GM23338 (cell line): ENCODE measurements around the gene DOCK10. TPM values are rescaled to one million over a fixed set of nuclear protein-coding genes. Genes with fewer than 3 reads are reported as not detected.

Experiments
- ATAC-seq: fragments of 200-7000 bp; cut with Tn5 transposase; 3 replicates; pipeline ENCODE4 v1.9.1; 2020
- DNase-seq: peaks from one replicate; pipeline ENCODE4 v3.0.0-alpha.2; 2015; ENCODE audit warnings: low spot score
- H2AFZ ChIP-seq: fragments of 200-600 bp; sonication (generic); 2 replicates; pipeline ENCODE4 v1.8.0; 2016; ENCODE audit warnings: antibody characterized with exemption, mild to moderate bottlenecking, moderate library complexity
- H3F3A ChIP-seq: fragments of 200-600 bp; sonication (generic); replicated peaks from 2 replicates; pipeline ENCODE4 v1.8.0; 2017; ENCODE audit warnings: antibody characterized with exemption, mixed run types, low read depth
- H3K27ac ChIP-seq: fragments of 200-600 bp; sonication (generic); 2 replicates; pipeline ENCODE4 v1.6.1; 2016; ENCODE audit warnings: low read depth
- H3K27me3 ChIP-seq: fragments of 200-600 bp; sonication (generic); 2 replicates; pipeline ENCODE4 v1.8.0; 2016; ENCODE audit warnings: mild to moderate bottlenecking, mixed run types, moderate library complexity; ENCODE audit not compliant: insufficient read depth
- H3K36me3 ChIP-seq: fragments of 200-600 bp; sonication (generic); 2 replicates; pipeline ENCODE4 v1.8.0; 2016; ENCODE audit warnings: mild to moderate bottlenecking; ENCODE audit not compliant: insufficient read depth
- H3K4me1 ChIP-seq: fragments of 200-600 bp; sonication (generic); 2 replicates; pipeline ENCODE4 v1.8.0; 2016; ENCODE audit warnings: mild to moderate bottlenecking, moderate library complexity; ENCODE audit not compliant: insufficient read depth
- H3K4me2 ChIP-seq: fragments of 200-600 bp; sonication (generic); 2 replicates; pipeline ENCODE4 v1.7.1; 2017; ENCODE audit warnings: mixed run types
- H3K4me3 ChIP-seq: fragments of 200-600 bp; sonication (generic); 2 replicates; pipeline ENCODE4 v1.6.1; 2016; ENCODE audit warnings: mixed run types
- H3K79me2 ChIP-seq: fragments of 200-600 bp; sonication (generic); replicated peaks from 2 replicates; pipeline ENCODE4 v1.8.0; 2017; ENCODE audit warnings: mild to moderate bottlenecking; ENCODE audit not compliant: insufficient read depth
- H3K9me2 ChIP-seq: fragments of 200-600 bp; sonication (generic); 2 replicates; pipeline ENCODE4 v1.8.0; 2017; ENCODE audit not compliant: insufficient read depth
- H4K20me1 ChIP-seq: fragments of 200-600 bp; sonication (generic); replicated peaks from 2 replicates; pipeline ENCODE4 v1.8.0; 2017; ENCODE audit warnings: mild to moderate bottlenecking; ENCODE audit not compliant: insufficient read depth
- H3K27ac Mint-ChIP-seq: 2 replicates; pipeline ENCODE4 v1.8.0; 2020; ENCODE audit warnings: inconsistent platforms, mild to moderate bottlenecking, moderate library complexity, mixed read lengths
- H3K27me3 Mint-ChIP-seq: 3 replicates; pipeline ENCODE4 v1.8.0; 2022; ENCODE audit warnings: low read depth, mild to moderate bottlenecking, moderate library complexity, mixed read lengths, inconsistent platforms; ENCODE audit not compliant: insufficient read depth, poor library complexity
- H3K36me3 Mint-ChIP-seq: 3 replicates; pipeline ENCODE4 v1.8.0; 2021; ENCODE audit warnings: low read depth, mild to moderate bottlenecking, inconsistent platforms, moderate library complexity, mixed read lengths
- H3K4me1 Mint-ChIP-seq: 3 replicates; pipeline ENCODE4 v1.8.0; 2020; ENCODE audit warnings: mild to moderate bottlenecking, inconsistent platforms, mixed read lengths
- H3K4me3 Mint-ChIP-seq: 3 replicates; pipeline ENCODE4 v1.8.0; 2021; ENCODE audit warnings: moderate library complexity, mild to moderate bottlenecking, inconsistent platforms, mixed read lengths
- H3K9me3 Mint-ChIP-seq: 3 replicates; pipeline ENCODE4 v1.8.0; 2020; ENCODE audit warnings: moderate library complexity, mild to moderate bottlenecking, inconsistent platforms, mixed read lengths
- NANOG ChIP-seq: IDR thresholded peaks from 2 replicates; pipeline ENCODE4 v1.6.1; 2016; ENCODE audit warnings: antibody characterized with exemption, borderline replicate concordance
- POLR2AphosphoS5 ChIP-seq: IDR thresholded peaks from 2 replicates; pipeline ENCODE4 v1.6.1; 2016; ENCODE audit warnings: antibody characterized with exemption, low read depth
- STAT1 ChIP-seq: IDR thresholded peaks from one replicate; pipeline ENCODE4 v1.6.1; 2016; ENCODE audit warnings: antibody characterized with exemption; ENCODE audit not compliant: unreplicated experiment
- ZNF114 ChIP-seq: fragments of 250-450 bp; sonication (Bioruptor Pico); IDR thresholded peaks from 2 replicates; pipeline ENCODE4 v1.5.0; 2020; ENCODE audit warnings: mild to moderate bottlenecking, moderate library complexity
- ZNF331 ChIP-seq: fragments of 250-450 bp; sonication (Bioruptor Pico); IDR thresholded peaks from 2 replicates; pipeline ENCODE4 v1.5.0; 2020; ENCODE audit warnings: low read depth, mild to moderate bottlenecking, moderate library complexity
- polyA plus RNA-seq: library from polyadenylated mRNA; unstranded; fragments of >200 nt; fragmentation: Nextera tagmentation; extraction: Ambion mirVana; gene quantifications from 2 replicates; pipeline ENCODE4 v1.2.1, GENCODE V29; 2016
- total RNA-seq: library from RNA; depleted of rRNA; stranded (reverse); fragments of >200 nt; shearing (Covaris generic); gene quantifications from 2 replicates; pipeline ENCODE4 v1.2.3, GENCODE V29; 2014
- TF ChIP-seq, protein P1 (sequence below): fragments of 250-450 bp; sonication (Bioruptor Pico); IDR thresholded peaks from 2 replicates; pipeline ENCODE4 v1.5.0; 2020; ENCODE audit warnings: mild to moderate bottlenecking, moderate library complexity
- TF ChIP-seq, protein P2 (sequence below), 2 experiments: fragments of 200-600 bp in 1 of 2; sonication (generic) in 1 of 2; conservative IDR thresholded peaks; 2 replicates each; pipeline versions ENCODE4 v1.5.1 to v1.6.1; 2016 to 2017; ENCODE audit warnings: antibody characterized with exemption in 2 of 2, low read depth in 2 of 2, mild to moderate bottlenecking in 2 of 2, moderate library complexity in 1 of 2

The DOCK10 gene
- total and polyA plus RNA-seq, 2 experiments from 2014 or later, result 1.0 to 1.7 TPM

DNA sequence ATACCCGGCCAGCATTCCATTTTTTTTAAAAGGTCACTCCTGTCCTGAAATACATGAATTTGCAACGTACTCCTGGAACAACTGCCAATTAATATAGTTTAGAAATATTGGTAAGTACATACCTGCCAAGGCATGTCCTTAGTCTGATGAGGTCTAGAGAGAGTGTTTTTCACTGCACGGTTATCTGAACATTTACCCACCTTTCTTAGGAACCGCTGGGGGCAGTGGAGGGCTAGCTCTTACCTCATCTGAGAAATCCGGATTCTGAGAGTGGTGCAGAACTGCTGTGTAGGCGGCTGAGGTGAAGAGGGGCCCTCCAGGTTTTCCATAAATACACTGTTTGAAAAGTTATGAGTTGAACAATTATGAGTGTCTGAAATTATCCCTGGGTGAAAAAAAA is 193.0 kb downstream of the DOCK10 start:
- H3K4me1 ChIP-seq, result no peaks in the 10 kb centered on the region
- ATAC-seq (peak; percentile 67), DNase-seq (peak; percentile 44)
- no peaks in the 10 kb centered on the region for H3K36me3 ChIP-seq
- no peaks in the 10 kb centered on the region for H3K9me2 ChIP-seq
- Mint-ChIP-seq H3K27ac (no peak overlapping the region), H3K36me3 (no peaks in the 10 kb centered on the region), H3K9me3 (no peaks in the 10 kb centered on the region), H3K4me3 (no peak overlapping the region), H3K4me1 (no peaks in the 10 kb centered on the region), H3K27me3 (peaks cover 2% of the 10 kb centered on the region)
- TF ChIP-seq, protein P1, sequence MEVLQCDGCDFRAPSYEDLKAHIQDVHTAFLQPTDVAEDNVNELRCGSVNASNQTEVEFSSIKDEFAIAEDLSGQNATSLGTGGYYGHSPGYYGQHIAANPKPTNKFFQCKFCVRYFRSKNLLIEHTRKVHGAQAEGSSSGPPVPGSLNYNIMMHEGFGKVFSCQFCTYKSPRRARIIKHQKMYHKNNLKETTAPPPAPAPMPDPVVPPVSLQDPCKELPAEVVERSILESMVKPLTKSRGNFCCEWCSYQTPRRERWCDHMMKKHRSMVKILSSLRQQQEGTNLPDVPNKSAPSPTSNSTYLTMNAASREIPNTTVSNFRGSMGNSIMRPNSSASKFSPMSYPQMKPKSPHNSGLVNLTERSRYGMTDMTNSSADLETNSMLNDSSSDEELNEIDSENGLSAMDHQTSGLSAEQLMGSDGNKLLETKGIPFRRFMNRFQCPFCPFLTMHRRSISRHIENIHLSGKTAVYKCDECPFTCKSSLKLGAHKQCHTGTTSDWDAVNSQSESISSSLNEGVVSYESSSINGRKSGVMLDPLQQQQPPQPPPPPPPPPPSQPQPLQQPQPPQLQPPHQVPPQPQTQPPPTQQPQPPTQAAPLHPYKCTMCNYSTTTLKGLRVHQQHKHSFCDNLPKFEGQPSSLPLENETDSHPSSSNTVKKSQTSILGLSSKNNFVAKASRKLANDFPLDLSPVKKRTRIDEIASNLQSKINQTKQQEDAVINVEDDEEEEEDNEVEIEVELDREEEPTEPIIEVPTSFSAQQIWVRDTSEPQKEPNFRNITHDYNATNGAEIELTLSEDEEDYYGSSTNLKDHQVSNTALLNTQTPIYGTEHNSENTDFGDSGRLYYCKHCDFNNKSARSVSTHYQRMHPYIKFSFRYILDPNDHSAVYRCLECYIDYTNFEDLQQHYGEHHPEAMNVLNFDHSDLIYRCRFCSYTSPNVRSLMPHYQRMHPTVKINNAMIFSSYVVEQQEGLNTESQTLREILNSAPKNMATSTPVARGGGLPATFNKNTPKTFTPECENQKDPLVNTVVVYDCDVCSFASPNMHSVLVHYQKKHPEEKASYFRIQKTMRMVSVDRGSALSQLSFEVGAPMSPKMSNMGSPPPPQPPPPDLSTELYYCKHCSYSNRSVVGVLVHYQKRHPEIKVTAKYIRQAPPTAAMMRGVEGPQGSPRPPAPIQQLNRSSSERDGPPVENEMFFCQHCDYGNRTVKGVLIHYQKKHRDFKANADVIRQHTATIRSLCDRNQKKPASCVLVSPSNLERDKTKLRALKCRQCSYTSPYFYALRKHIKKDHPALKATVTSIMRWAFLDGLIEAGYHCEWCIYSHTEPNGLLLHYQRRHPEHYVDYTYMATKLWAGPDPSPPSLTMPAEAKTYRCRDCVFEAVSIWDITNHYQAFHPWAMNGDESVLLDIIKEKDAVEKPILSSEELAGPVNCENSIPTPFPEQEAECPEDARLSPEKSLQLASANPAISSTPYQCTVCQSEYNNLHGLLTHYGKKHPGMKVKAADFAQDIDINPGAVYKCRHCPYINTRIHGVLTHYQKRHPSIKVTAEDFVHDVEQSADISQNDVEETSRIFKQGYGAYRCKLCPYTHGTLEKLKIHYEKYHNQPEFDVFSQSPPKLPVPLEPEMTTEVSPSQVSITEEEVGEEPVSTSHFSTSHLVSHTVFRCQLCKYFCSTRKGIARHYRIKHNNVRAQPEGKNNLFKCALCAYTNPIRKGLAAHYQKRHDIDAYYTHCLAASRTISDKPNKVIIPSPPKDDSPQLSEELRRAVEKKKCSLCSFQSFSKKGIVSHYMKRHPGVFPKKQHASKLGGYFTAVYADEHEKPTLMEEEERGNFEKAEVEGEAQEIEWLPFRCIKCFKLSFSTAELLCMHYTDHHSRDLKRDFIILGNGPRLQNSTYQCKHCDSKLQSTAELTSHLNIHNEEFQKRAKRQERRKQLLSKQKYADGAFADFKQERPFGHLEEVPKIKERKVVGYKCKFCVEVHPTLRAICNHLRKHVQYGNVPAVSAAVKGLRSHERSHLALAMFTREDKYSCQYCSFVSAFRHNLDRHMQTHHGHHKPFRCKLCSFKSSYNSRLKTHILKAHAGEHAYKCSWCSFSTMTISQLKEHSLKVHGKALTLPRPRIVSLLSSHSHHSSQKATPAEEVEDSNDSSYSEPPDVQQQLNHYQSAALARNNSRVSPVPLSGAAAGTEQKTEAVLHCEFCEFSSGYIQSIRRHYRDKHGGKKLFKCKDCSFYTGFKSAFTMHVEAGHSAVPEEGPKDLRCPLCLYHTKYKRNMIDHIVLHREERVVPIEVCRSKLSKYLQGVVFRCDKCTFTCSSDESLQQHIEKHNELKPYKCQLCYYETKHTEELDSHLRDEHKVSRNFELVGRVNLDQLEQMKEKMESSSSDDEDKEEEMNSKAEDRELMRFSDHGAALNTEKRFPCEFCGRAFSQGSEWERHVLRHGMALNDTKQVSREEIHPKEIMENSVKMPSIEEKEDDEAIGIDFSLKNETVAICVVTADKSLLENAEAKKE (CRISPR knock-in tag), result no peak
- TF ChIP-seq ZNF331 (CRISPR knock-in tag) (no peak), STAT1 (no peak), POLR2AphosphoS5 (no peak), NANOG (no peak), ZNF114 (CRISPR knock-in tag) (no peak)
- TF ChIP-seq, protein P2, sequence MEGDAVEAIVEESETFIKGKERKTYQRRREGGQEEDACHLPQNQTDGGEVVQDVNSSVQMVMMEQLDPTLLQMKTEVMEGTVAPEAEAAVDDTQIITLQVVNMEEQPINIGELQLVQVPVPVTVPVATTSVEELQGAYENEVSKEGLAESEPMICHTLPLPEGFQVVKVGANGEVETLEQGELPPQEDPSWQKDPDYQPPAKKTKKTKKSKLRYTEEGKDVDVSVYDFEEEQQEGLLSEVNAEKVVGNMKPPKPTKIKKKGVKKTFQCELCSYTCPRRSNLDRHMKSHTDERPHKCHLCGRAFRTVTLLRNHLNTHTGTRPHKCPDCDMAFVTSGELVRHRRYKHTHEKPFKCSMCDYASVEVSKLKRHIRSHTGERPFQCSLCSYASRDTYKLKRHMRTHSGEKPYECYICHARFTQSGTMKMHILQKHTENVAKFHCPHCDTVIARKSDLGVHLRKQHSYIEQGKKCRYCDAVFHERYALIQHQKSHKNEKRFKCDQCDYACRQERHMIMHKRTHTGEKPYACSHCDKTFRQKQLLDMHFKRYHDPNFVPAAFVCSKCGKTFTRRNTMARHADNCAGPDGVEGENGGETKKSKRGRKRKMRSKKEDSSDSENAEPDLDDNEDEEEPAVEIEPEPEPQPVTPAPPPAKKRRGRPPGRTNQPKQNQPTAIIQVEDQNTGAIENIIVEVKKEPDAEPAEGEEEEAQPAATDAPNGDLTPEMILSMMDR (conservative IDR thresholded peaks at IDR 0.05; ENCODE audit: low read depth in 2 of 2), result peak; percentile 26 to 45
- no peaks in the 10 kb centered on the region for H3K79me2 ChIP-seq
- H3K4me2 ChIP-seq, result no peak overlapping the region
- no peaks in the 10 kb centered on the region for H3F3A ChIP-seq
- no peak overlapping the region for H2AFZ ChIP-seq
- no peaks in the 10 kb centered on the region for H4K20me1 ChIP-seq
- no peak overlapping the region for H3K27ac ChIP-seq
- H3K4me3 ChIP-seq, result no peak overlapping the region
- no peaks in the 10 kb centered on the region for H3K27me3 ChIP-seq
